HepG2 (cell line): Measurements from ENCODE around the gene ZBTB17. TPM values are rescaled to one million over a fixed set of nuclear protein-coding genes. Genes with fewer than 3 reads are reported as not detected.

ENCODE experiments used
- ATAC-seq: fragments of 200-7000 bp; cut with Tn5 transposase; 3 replicates; pipeline ENCODE4 v1.9.1; 2020; ENCODE audit warnings: mild to moderate bottlenecking, moderate library complexity
- BruUV-seq: library from RNA; stranded (reverse); fragments of 400-500 nt; replicated peaks from 2 replicates; lab custom pipeline; 2021; lab: Mats Ljungman, UMichigan
- CTCF ChIA-PET: fragments of 300-600 bp; formaldehyde crosslinking; extraction: SDS; loops from one replicate; lab custom pipeline; 2021; ENCODE audit warnings: low total read pairs, inconsistent platforms, low intra/inter-chr PET ratio; lab: Yijun Ruan, JAX
- POLR2A ChIA-PET: fragments of 350-600 bp; sonication (Branson Sonifier 250); formaldehyde crosslinking; loops from one replicate; lab custom pipeline; 2020; ENCODE audit warnings: antibody characterized with exemption, inconsistent platforms; lab: Yijun Ruan, JAX
- DNase-seq: peaks from one replicate; pipeline ENCODE4 v3.0.0-alpha.2; 2015; ENCODE audit warnings: low spot score
- FAIRE-seq: peaks from 3 replicates; lab custom pipeline; 2011; peaks lifted over from hg19 to GRCh38; lab: Jason Lieb, UNC
- H2AFZ ChIP-seq: one replicate; pipeline ENCODE4 v1.6.1; 2011; ENCODE audit warnings: low read length, inconsistent platforms
- H3K27ac ChIP-seq: fragments of 300-600 bp; 3 replicates; pipeline ENCODE4 v1.8.0; 2011; ENCODE audit warnings: mixed run types, mild to moderate bottlenecking, mixed read lengths, low read length, inconsistent platforms; ENCODE audit not compliant: insufficient read depth; ENCODE audit errors: extremely low read length
- H3K27me3 ChIP-seq, 2 experiments: fragments of 200-600 bp in 1 of 2; 2 replicates in 1 of 2; 3 replicates in 1 of 2; pipeline versions ENCODE4 v1.6.0 to v1.8.0; 2011; ENCODE audit warnings: low read length in 2 of 2, mild to moderate bottlenecking in 2 of 2, moderate library complexity in 2 of 2, inconsistent platforms in 1 of 2; ENCODE audit not compliant: insufficient read depth in 2 of 2, control insufficient read depth in 1 of 2
- H3K36me3 ChIP-seq, 2 experiments: fragments of 200-600 bp in 1 of 2; replicated peaks in 1 of 2; 2 replicates in 1 of 2; 3 replicates in 1 of 2; pipeline versions ENCODE4 v1.5.1 to v1.8.0; 2011; ENCODE audit warnings: low read length in 2 of 2, inconsistent platforms in 1 of 2; ENCODE audit not compliant: insufficient read depth in 2 of 2, control insufficient read depth in 1 of 2
- H3K4me1 ChIP-seq: 2 replicates; pipeline ENCODE4 v1.5.1; 2012; ENCODE audit warnings: low read length, inconsistent platforms; ENCODE audit not compliant: insufficient read depth
- H3K4me2 ChIP-seq: 2 replicates; pipeline ENCODE4 v1.6.0; 2011; ENCODE audit warnings: low read depth, low read length, inconsistent platforms
- H3K4me3 ChIP-seq, 3 experiments: fragments of 200-600 bp in 1 of 3; sonication (generic), shearing (Covaris generic) in 1 of 3; replicated peaks in 1 of 3; 2 replicates each; pipeline ENCODE4 v1.5.1; 2011 to 2016; ENCODE audit warnings: low read length in 3 of 3, inconsistent platforms in 2 of 3, low read depth in 2 of 3, mild to moderate bottlenecking in 2 of 3, control low read depth in 1 of 3, mixed read lengths in 1 of 3; ENCODE audit not compliant: insufficient read depth in 1 of 3
- H3K79me2 ChIP-seq: one replicate; pipeline ENCODE4 v1.6.1; 2011; ENCODE audit warnings: low read length, inconsistent platforms; ENCODE audit not compliant: insufficient read depth
- H3K9ac ChIP-seq: 2 replicates; pipeline ENCODE4 v1.6.0; 2011; ENCODE audit warnings: mild to moderate bottlenecking, low read depth, low read length, inconsistent platforms; ENCODE audit not compliant: insufficient read depth
- H3K9me3 ChIP-seq: 2 replicates; pipeline ENCODE4 v1.5.1; 2012; ENCODE audit warnings: mild to moderate bottlenecking, low read length
- H4K20me1 ChIP-seq: 2 replicates; pipeline ENCODE4 v1.6.0; 2011; ENCODE audit warnings: inconsistent platforms, mild to moderate bottlenecking, low read length, moderate library complexity; ENCODE audit not compliant: insufficient read depth
- CC2D1A ChIP-seq: sonication (generic); formaldehyde crosslinking; IDR thresholded peaks from 2 replicates; pipeline ENCODE4 v1.8.1; 2023; ENCODE audit warnings: mild to moderate bottlenecking, missing genetic modification reagents
- CREB3 ChIP-seq: sonication (generic); formaldehyde crosslinking; IDR thresholded peaks from 2 replicates; pipeline ENCODE4 v1.5.0; 2020; ENCODE audit warnings: missing genetic modification reagents
- HOMEZ ChIP-seq: IDR thresholded peaks from 2 replicates; pipeline ENCODE4 v1.6.1; 2016; ENCODE audit warnings: low read depth
- NCOA5 ChIP-seq: sonication (generic); formaldehyde crosslinking; IDR thresholded peaks from 2 replicates; pipeline ENCODE4 v1.4.0; 2020; ENCODE audit warnings: missing genetic modification reagents
- NONO ChIP-seq, 2 experiments: fragments of 450-650 bp in 1 of 2; sonication (generic) in 1 of 2; formaldehyde crosslinking in 1 of 2; IDR thresholded peaks in 1 of 2; conservative IDR thresholded peaks in 1 of 2; 2 replicates each; pipeline versions ENCODE4 v1.6.1 to v1.8.0; 2017 to 2022; ENCODE audit warnings: mild to moderate bottlenecking in 1 of 2, missing genetic modification reagents in 1 of 2, moderate library complexity in 1 of 2
- POLR2AphosphoS2 ChIP-seq: IDR thresholded peaks from 2 replicates; pipeline ENCODE4 v1.6.1; 2011; ENCODE audit warnings: low read depth, low read length, improper control_type of control experiment
- SP1 ChIP-seq, 2 experiments: fragments of 450-650 bp in 1 of 2; sonication (generic) in 1 of 2; formaldehyde crosslinking in 1 of 2; IDR thresholded peaks; 2 replicates each; pipeline versions ENCODE4 v1.4.0 to v1.6.1; 2016 to 2020; ENCODE audit warnings: missing genetic modification reagents in 1 of 2
- ZBTB26 ChIP-seq: IDR thresholded peaks from 2 replicates; pipeline ENCODE4 v1.6.1; 2016; ENCODE audit warnings: missing compliant biosample characterization, missing genetic modification reagents, borderline replicate concordance
- ZNF512 ChIP-seq: sonication (generic); formaldehyde crosslinking; IDR thresholded peaks from 2 replicates; pipeline ENCODE4 v1.4.0; 2020; ENCODE audit warnings: mild to moderate bottlenecking, missing genetic modification reagents
- ZNF784 ChIP-seq: sonication (generic); formaldehyde crosslinking; IDR thresholded peaks from 2 replicates; pipeline ENCODE4 v1.5.1; 2020; ENCODE audit warnings: missing genetic modification reagents, mild to moderate bottlenecking, borderline replicate concordance
- ZNF839 ChIP-seq: sonication (generic); formaldehyde crosslinking; IDR thresholded peaks from 2 replicates; pipeline ENCODE4 v1.4.0; 2020; ENCODE audit warnings: missing genetic modification reagents, mild to moderate bottlenecking, borderline replicate concordance
- WGBS: methylation state at CpG from one replicate; pipeline ENCODE4 v1.1.6; 2017; ENCODE audit warnings: low lambda C conversion rate; 5-methylcytosine and 5-hydroxymethylcytosine counted together
- in situ Hi-C: cut with HindIII; loops from 2 replicates; pipeline ENCODE4 v1.10.0; 2017; ENCODE audit warnings: low pct_unique_long_range_greater_than_20kb; ENCODE audit not compliant: extremely low pct_ligation_motif_present
- intact Hi-C: fragments of 100-400 bp; cut with micrococcal nuclease; formaldehyde crosslinking; loops from one replicate; pipeline ENCODE4 v1.10.0; 2022; ENCODE audit not compliant: unreplicated experiment
- polyA plus RNA-seq, 8 experiments: library from polyadenylated mRNA; depleted of rRNA in 3 of 8; stranded (reverse) in 7 of 8; unstranded in 1 of 8; fragments of >200 nt; fragmentation: Illumina TruSeq in 4 of 8; extraction: Trizol in 4 of 8; gene quantifications; 2 replicates each; pipeline versions ENCODE4 v1.2.1 to v1.2.3, GENCODE V29; 2011 to 2016; ENCODE audit warnings: low read depth in 4 of 8, missing spikeins in 1 of 8, mixed read lengths in 1 of 8; ENCODE audit not compliant: insufficient read depth in 1 of 8
- total RNA-seq, 5 experiments: library from RNA; depleted of rRNA; stranded (reverse); fragments of >200 nt; fragmentation: Illumina TruSeq; extraction: Trizol; gene quantifications; 2 replicates each; pipeline ENCODE4 v1.2.3, GENCODE V29; 2016; ENCODE audit warnings: low read depth in 1 of 5

ZBTB17 gene
- total and polyA plus RNA-seq, 2 of the 13 experiments (the other 11 are each of a cell fraction or from before 2014, with no cell fraction given): 16.7 to 17.0 TPM

- Histone ChIP-seq H3K27me3 (no peaks in the 10 kb centered on the region), H3K4me1 (peaks cover 12% of the 10 kb centered on the region; the same call in 1 of the 2 replicates), H3K9me3 (no peaks in the 10 kb centered on the region), H4K20me1 (peaks cover 5% of the 10 kb centered on the region), H3K4me3 (no peak overlapping the region), H3K36me3 (peaks cover 2 to 15% of the 10 kb centered on the region in 2 experiments; a peak in 3 of 5 replicates), H3K79me2 (peaks cover 11% of the 10 kb centered on the region), H2AFZ (no peak overlapping the region)
- in situ Hi-C loops: no loop called here
- no TSS peak for BruUV-seq
- CTCF ChIA-PET: no interaction called here
- WGBS: 90% methylated on average over 4 of the region's 6 CpGs
- FAIRE-seq: no peak
- ATAC-seq: no peak
- TF ChIP-seq POLR2AphosphoS2 (no peak), NONO (IDR thresholded peaks at IDR 0.05) (no peak), NONO (CRISPR knock-in tag; conservative IDR thresholded peaks at IDR 0.05) (no peak), NCOA5 (no peak)
- TF ChIP-seq, all 625 proteins: peak for 0
- DNase-seq: no peak
- H3K27ac ChIP-seq: no peak overlapping the region
- POLR2A ChIA-PET: no interaction called here
- no peak overlapping the region for H3K9ac ChIP-seq
- no peak overlapping the region for H3K4me2 ChIP-seq
- intact Hi-C loops: no loop called here
These were observed 13.7 kb downstream of the ZBTB17 start for GRCh38 chr1:15962176-15962575.

GRCh38 chr1:15961492-15961891 is 14.4 kb downstream of the ZBTB17 start:
- Histone ChIP-seq H3K4me2 (no peak overlapping the region), H3K27ac (no peak overlapping the region), H3K4me3 (no peak overlapping the region), H4K20me1 (peaks cover 5% of the 10 kb centered on the region), H3K9ac (no peak overlapping the region), H2AFZ (no peak overlapping the region), H3K27me3 (no peaks in the 10 kb centered on the region), H3K4me1 (peaks cover 9% of the 10 kb centered on the region; the same call in 1 of the 2 replicates), H3K79me2 (peaks cover 11% of the 10 kb centered on the region), H3K36me3 (peaks cover 2 to 15% of the 10 kb centered on the region in 2 experiments; a peak in 3 of 5 replicates), H3K9me3 (no peaks in the 10 kb centered on the region)
- in situ Hi-C loops (no loop called here), intact Hi-C loops (no loop called here)
- no peak for DNase-seq
- ChIA-PET CTCF (no interaction called here), POLR2A (no interaction called here)
- no TSS peak for BruUV-seq
- 99% methylated on average over 9 of the region's 11 CpGs for WGBS
- ATAC-seq: no peak
- no peak for FAIRE-seq
- TF ChIP-seq ZNF512 (no peak), CREB3 (no peak), SP1 (IDR thresholded peaks at IDR 0.05) (no peak), SP1 (CRISPR knock-in tag; IDR thresholded peaks at IDR 0.05) (no peak), ZNF839 (CRISPR knock-in tag) (no peak), ZBTB26 (CRISPR knock-in tag) (no peak), ZNF784 (CRISPR knock-in tag) (no peak), HOMEZ (CRISPR knock-in tag) (no peak), CC2D1A (CRISPR knock-in tag) (no peak)
